ENCODE measurements around the gene SETD1B. TPM values are rescaled to one million over a fixed set of nuclear protein-coding genes. Genes with fewer than 3 reads are reported as not detected.

Gene SETD1B
- total and polyA plus RNA-seq, 2 donors (not counting 3 experiments of a cell fraction or from before 2014, with no cell fraction given), result 2.6 to 27.0 TPM

DNA sequence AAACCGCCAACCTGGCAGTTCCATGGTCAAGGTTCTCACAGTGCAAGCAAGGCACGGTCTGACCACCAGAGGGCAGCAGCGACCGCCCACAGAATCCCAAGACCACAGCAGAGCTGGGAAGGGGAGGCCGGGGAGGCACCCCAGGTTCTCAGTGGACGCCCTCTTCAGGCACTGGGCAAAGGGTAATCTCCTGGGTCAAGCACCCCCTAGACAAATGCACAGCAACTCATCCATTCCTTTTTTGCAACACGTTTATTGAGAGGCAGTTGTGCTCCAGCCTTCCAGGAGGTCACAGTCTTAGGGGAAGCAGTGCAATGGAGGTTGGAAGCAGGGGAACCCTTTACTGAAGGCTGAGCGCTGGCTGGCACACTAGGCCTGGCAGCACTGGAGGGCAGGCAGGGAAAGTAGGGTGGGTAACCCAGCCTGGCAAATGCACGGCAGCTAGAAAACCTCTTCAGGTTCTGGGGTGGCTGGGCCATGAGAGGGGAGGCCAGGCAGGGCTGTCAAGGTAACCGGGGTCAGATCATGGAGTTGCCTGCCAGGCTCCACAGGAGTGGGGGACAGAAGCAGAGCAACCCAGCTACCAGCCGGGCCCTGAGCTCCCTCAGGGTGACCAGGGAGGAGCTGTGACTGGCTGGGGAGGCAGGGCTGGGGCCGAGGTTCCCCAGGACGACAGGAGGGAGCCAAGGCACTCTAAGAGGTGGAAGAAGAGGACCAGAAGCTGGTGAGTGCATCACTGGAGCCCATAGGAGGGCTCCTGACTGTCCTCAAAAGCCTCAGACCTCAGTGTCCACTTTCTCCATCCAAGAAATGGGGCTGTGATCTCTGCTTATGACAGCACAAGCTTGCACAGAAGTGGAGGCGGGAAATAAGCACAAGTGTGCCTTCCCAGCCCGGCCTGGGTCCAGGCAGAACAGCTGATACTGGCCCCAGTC, 8.5 kb upstream of the SETD1B start:
- H3K27me3 ChIP-seq (ENCODE audit: control insufficient read depth in 2 of 2, insufficient read depth in 2 of 2, low read length in 2 of 2), result no peaks in the 10 kb centered on the region
- intact Hi-C loops (cut with micrococcal nuclease), result loop anchor here (1.0 to 5.0 kb wide), 4 partner anchors 17 to 168 kb away; partner anchors contain the start of genes ORAI1 and PSMD9
- peaks cover 2 to 16% of the 10 kb centered on the region in 2 experiments for H3K36me3 ChIP-seq (ENCODE audit: control insufficient read depth in 2 of 2, extremely low read depth in 1 of 2, insufficient read depth in 2 of 2, low read length in 2 of 2)
- DNase-seq (ENCODE audit: low read depth, low spot score) (peak; percentile 86), FAIRE-seq (peak; percentile 89)
- no TSS peak for BruUV-seq (replicated peaks)
- no peak for TF ChIP-seq POLR2AphosphoS5 (IDR thresholded peaks at IDR 0.05; ENCODE audit: insufficient read depth, low read depth, low read length)
- TF ChIP-seq, protein P1, sequence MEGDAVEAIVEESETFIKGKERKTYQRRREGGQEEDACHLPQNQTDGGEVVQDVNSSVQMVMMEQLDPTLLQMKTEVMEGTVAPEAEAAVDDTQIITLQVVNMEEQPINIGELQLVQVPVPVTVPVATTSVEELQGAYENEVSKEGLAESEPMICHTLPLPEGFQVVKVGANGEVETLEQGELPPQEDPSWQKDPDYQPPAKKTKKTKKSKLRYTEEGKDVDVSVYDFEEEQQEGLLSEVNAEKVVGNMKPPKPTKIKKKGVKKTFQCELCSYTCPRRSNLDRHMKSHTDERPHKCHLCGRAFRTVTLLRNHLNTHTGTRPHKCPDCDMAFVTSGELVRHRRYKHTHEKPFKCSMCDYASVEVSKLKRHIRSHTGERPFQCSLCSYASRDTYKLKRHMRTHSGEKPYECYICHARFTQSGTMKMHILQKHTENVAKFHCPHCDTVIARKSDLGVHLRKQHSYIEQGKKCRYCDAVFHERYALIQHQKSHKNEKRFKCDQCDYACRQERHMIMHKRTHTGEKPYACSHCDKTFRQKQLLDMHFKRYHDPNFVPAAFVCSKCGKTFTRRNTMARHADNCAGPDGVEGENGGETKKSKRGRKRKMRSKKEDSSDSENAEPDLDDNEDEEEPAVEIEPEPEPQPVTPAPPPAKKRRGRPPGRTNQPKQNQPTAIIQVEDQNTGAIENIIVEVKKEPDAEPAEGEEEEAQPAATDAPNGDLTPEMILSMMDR (IDR thresholded peaks at IDR 0.05; ENCODE audit: extremely low read depth in 1 of 2, insufficient read depth in 1 of 2, low read depth in 1 of 2, low read length in 2 of 2), result peak; percentile 95 to 98
- no peak for TF ChIP-seq JUN (IDR thresholded peaks at IDR 0.05; ENCODE audit: borderline replicate concordance, insufficient read depth, insufficient read length, low read depth)
- H3K9me1 ChIP-seq (replicated peaks; ENCODE audit: control insufficient read depth, extremely low read depth, insufficient read depth, low read length), result no peaks in the 10 kb centered on the region
- CTCF ChIA-PET, result interaction anchor here (0.6 to 12.7 kb wide), 30 partner anchors 13 to 167 kb away, joined by 3 to 774 read pairs (median 10); partner anchors contain the start of genes PSMD9, SETD1B and TMEM120B
- no peak overlapping the region for H3K9ac ChIP-seq (replicated peaks; ENCODE audit: extremely low read depth, insufficient read depth, low read length)
- H3K9me3 ChIP-seq (replicated peaks; ENCODE audit: control insufficient read depth, insufficient read depth, low read length), result no peaks in the 10 kb centered on the region
- POLR2A ChIA-PET, result interaction anchor here (0.9 to 5.7 kb wide), 4 partner anchors 11 to 93 kb away, joined by 4 to 37 read pairs (median 10); partner anchors contain the start of gene PSMD9
- H2AFZ ChIP-seq (ENCODE audit: low read depth, low read length), result no peak overlapping the region
- dilution Hi-C loops (cut with MboI; ENCODE audit: extremely low pct_ligation_motif_present, low sequenced_read_pairs), result no loop called here
- H3K27ac ChIP-seq (ENCODE audit: insufficient read depth, low read depth, low read length), result peak overlapping the region; percentile 1
- peaks cover 38% of the 10 kb centered on the region for H3K4me1 ChIP-seq (ENCODE audit: control insufficient read depth, extremely low read depth, insufficient read depth, low read length)
- H3K79me2 ChIP-seq (ENCODE audit: control insufficient read depth, insufficient read depth, low read length), result peaks cover 22% of the 10 kb centered on the region
- H4K20me1 ChIP-seq (replicated peaks; ENCODE audit: control insufficient read depth, extremely low read depth, insufficient read depth, low read length), result no peaks in the 10 kb centered on the region
- no peak overlapping the region for H3K4me2 ChIP-seq (ENCODE audit: insufficient read depth, low read length)
- H3K4me3 ChIP-seq (replicated peaks in 1 of 3; ENCODE audit: insufficient read depth in 1 of 3, low read depth in 1 of 3, low read length in 3 of 3), result no peak overlapping the region

Data from endothelial cell of umbilical vein (primary cell).